Hepatocyte (in vitro differentiated cells): ENCODE data around the gene PDZK1. TPM values are rescaled to one million over a fixed set of nuclear protein-coding genes. Genes with fewer than 3 reads are reported as not detected.
"Not testable (repeated sequence)": the region's sequence is repeated elsewhere in the genome, so short reads cannot be mapped to it uniquely, and the experiment has no call there.

Source experiments
- DNase-seq: peaks from one replicate; pipeline ENCODE4 v3.0.0-alpha.2; 2016; ENCODE audit warnings: low spot score
- H2AFZ ChIP-seq: fragments of 200-600 bp; sonication (generic); 2 replicates; pipeline ENCODE4 v1.6.0; 2016; ENCODE audit warnings: antibody characterized with exemption, mild to moderate bottlenecking
- H3K27ac ChIP-seq: fragments of 200-600 bp; sonication (generic); 2 replicates; pipeline ENCODE4 v1.5.1; 2016; ENCODE audit warnings: mild to moderate bottlenecking
- H3K27me3 ChIP-seq: fragments of 200-600 bp; sonication (generic); 2 replicates; pipeline ENCODE4 v1.6.1; 2016
- H3K36me3 ChIP-seq: fragments of 200-600 bp; sonication (generic); replicated peaks from 2 replicates; pipeline ENCODE4 v1.5.1; 2016; ENCODE audit warnings: low read depth; ENCODE audit not compliant: insufficient read depth
- H3K4me1 ChIP-seq: fragments of 200-600 bp; sonication (generic); 2 replicates; pipeline ENCODE4 v1.5.1; 2016; ENCODE audit warnings: mild to moderate bottlenecking, moderate library complexity; ENCODE audit not compliant: insufficient read depth
- H3K4me2 ChIP-seq: fragments of 200-600 bp; sonication (generic); 2 replicates; pipeline ENCODE4 v1.6.0; 2016
- H3K4me3 ChIP-seq: fragments of 200-600 bp; sonication (generic); 2 replicates; pipeline ENCODE4 v1.5.1; 2016; ENCODE audit warnings: mild to moderate bottlenecking
- H3K79me2 ChIP-seq: fragments of 200-600 bp; sonication (generic); 2 replicates; pipeline ENCODE4 v1.6.0; 2017; ENCODE audit warnings: mild to moderate bottlenecking
- H3K9me2 ChIP-seq: fragments of 200-600 bp; sonication (generic); replicated peaks from 2 replicates; pipeline ENCODE4 v1.6.0; 2017; ENCODE audit warnings: mild to moderate bottlenecking; ENCODE audit not compliant: insufficient read depth
- H3K9me3 ChIP-seq: fragments of 200-600 bp; sonication (generic); 2 replicates; pipeline ENCODE4 v1.5.1; 2016; ENCODE audit warnings: low read depth, mild to moderate bottlenecking
- H4K20me1 ChIP-seq: fragments of 200-600 bp; sonication (generic); 2 replicates; pipeline ENCODE4 v1.6.0; 2016; ENCODE audit warnings: mild to moderate bottlenecking; ENCODE audit not compliant: insufficient read depth, poor library complexity, severe bottlenecking
- EZH2 ChIP-seq: fragments of 200-600 bp; sonication (generic); IDR thresholded peaks from 2 replicates; pipeline ENCODE4 v1.6.1; 2016; ENCODE audit warnings: antibody characterized with exemption, mild to moderate bottlenecking, borderline replicate concordance
- EZH2phosphoT487 ChIP-seq: fragments of 200-600 bp; sonication (generic); IDR thresholded peaks from one replicate; pipeline ENCODE4 v1.6.1; 2018; ENCODE audit warnings: antibody characterized with exemption, mild to moderate bottlenecking, low read depth, moderate library complexity; ENCODE audit not compliant: unreplicated experiment, severe bottlenecking
- WGBS: methylation state at CpG from one replicate; pipeline ENCODE4 v1.1.6; 2016; ENCODE audit warnings: low lambda C conversion rate; ENCODE audit errors: missing lambda C conversion rate; 5-methylcytosine and 5-hydroxymethylcytosine counted together
- polyA plus RNA-seq: library from polyadenylated mRNA; unstranded; fragments of >200 nt; fragmentation: Nextera tagmentation; extraction: Ambion mirVana; gene quantifications from 2 replicates; pipeline ENCODE4 v1.2.1, GENCODE V29; 2016
- total RNA-seq: library from RNA; depleted of rRNA; stranded (reverse); fragments of >200 nt; gene quantifications from 2 replicates; pipeline ENCODE4 v1.2.3, GENCODE V29; 2014
- TF ChIP-seq, protein P1 (sequence below): fragments of 200-600 bp; sonication (generic); IDR thresholded peaks from 2 replicates; pipeline ENCODE4 v1.5.1; 2016; ENCODE audit warnings: antibody characterized with exemption, mild to moderate bottlenecking; ENCODE audit not compliant: poor library complexity

The PDZK1 gene
- total and polyA plus RNA-seq, 2 experiments from 2014 or later, result 44.1 to 50.5 TPM

DNA sequence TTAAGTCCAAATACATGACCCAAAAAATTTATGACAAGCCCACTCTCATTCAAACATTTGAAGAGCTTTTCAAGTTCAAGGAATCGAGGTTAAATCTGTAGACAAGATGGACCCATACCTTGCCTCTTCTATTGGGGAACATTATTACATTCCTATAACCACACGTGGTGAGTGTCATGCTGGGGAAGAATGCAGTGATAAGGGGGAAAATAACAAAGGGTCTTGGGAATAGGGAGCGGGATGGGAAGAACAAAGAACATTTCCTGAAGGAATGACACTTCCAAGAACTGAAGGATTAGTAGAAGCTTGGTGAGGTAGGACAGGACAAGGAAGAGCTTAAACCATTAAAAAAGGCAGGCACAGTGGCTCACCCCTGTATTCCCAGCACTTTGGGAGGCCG lies 18.8 kb downstream of the PDZK1 start:
- H3K27ac ChIP-seq, result no peak overlapping the region
- no peak overlapping the region for H3K4me2 ChIP-seq
- no peaks in the 10 kb centered on the region for H3K9me3 ChIP-seq
- H2AFZ ChIP-seq, result no peak overlapping the region
- DNase-seq, result no peak
- 77% methylated on average over 4 of the region's 4 CpGs for WGBS
- no peaks in the 10 kb centered on the region for H3K36me3 ChIP-seq
- H3K27me3 ChIP-seq, result no peaks in the 10 kb centered on the region
- H3K4me3 ChIP-seq, result no peak overlapping the region
- peaks cover 5% of the 10 kb centered on the region for H3K4me1 ChIP-seq
- H3K9me2 ChIP-seq, result no peaks in the 10 kb centered on the region
- TF ChIP-seq, protein P1, sequence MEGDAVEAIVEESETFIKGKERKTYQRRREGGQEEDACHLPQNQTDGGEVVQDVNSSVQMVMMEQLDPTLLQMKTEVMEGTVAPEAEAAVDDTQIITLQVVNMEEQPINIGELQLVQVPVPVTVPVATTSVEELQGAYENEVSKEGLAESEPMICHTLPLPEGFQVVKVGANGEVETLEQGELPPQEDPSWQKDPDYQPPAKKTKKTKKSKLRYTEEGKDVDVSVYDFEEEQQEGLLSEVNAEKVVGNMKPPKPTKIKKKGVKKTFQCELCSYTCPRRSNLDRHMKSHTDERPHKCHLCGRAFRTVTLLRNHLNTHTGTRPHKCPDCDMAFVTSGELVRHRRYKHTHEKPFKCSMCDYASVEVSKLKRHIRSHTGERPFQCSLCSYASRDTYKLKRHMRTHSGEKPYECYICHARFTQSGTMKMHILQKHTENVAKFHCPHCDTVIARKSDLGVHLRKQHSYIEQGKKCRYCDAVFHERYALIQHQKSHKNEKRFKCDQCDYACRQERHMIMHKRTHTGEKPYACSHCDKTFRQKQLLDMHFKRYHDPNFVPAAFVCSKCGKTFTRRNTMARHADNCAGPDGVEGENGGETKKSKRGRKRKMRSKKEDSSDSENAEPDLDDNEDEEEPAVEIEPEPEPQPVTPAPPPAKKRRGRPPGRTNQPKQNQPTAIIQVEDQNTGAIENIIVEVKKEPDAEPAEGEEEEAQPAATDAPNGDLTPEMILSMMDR, result no peak
- TF ChIP-seq EZH2phosphoT487 (no peak), EZH2 (no peak)
- no peaks in the 10 kb centered on the region for H4K20me1 ChIP-seq
- no peaks in the 10 kb centered on the region for H3K79me2 ChIP-seq

DNA sequence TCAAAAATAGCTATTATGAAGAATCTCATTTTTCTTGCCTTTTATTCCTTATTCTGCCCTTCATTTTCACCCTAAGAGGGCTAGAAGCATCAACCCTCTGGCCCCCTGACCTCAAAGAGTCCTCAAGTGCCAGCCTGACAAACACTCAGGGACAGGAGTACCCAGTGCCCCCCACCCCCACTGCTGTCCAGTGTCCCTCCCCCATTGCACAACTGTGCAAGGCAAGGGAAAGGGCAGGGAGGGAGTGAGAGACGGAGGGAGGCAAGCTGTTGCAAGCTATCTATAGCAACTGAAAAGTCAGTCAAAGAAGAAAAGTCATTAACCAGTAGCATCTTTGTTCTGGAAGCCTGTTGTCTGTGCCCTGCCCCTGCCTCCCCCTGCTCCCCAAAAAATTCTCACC lies 21.1 kb downstream of the PDZK1 start:
- DNase-seq, H3K9me2 ChIP-seq: not testable (repeated sequence)
- no CpG with 5 or more reads among the region's 1 CpG for WGBS

DNA sequence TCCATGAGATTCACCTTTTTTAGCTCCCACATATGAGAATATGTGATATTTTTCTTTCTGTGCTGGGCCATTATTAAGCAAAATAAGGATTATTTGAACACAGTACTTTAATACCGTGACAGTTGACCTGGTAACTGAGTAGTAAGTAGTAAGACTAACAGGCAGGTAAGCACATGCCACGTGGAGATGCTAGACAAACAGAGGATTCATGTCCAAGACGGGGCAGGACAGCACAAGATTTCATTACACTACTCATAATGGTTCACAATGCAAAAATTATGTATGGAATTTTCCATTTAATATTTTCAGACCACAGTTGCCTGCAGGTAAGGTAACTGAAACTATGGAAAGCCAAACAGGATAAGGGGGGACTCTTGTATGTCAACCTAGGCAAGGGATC lies 22.3 kb downstream of the PDZK1 start:
- not testable (repeated sequence) for H2AFZ ChIP-seq, H3K4me1 ChIP-seq, H3K9me2 ChIP-seq, H3K4me2 ChIP-seq, H3K79me2 ChIP-seq, H4K20me1 ChIP-seq, H3K9me3 ChIP-seq, H3K36me3 ChIP-seq, H3K27me3 ChIP-seq, DNase-seq, H3K27ac ChIP-seq, H3K4me3 ChIP-seq
- WGBS, result 91% methylated on average over 2 of the region's 3 CpGs

More for the DNA sequence above, 21.1 kb downstream of the PDZK1 start:
- H3K27ac ChIP-seq, H3K79me2 ChIP-seq, H2AFZ ChIP-seq, H3K4me2 ChIP-seq, H3K4me3 ChIP-seq, H3K4me1 ChIP-seq, H4K20me1 ChIP-seq, H3K36me3 ChIP-seq, H3K27me3 ChIP-seq, H3K9me3 ChIP-seq: not testable (repeated sequence)

DNA sequence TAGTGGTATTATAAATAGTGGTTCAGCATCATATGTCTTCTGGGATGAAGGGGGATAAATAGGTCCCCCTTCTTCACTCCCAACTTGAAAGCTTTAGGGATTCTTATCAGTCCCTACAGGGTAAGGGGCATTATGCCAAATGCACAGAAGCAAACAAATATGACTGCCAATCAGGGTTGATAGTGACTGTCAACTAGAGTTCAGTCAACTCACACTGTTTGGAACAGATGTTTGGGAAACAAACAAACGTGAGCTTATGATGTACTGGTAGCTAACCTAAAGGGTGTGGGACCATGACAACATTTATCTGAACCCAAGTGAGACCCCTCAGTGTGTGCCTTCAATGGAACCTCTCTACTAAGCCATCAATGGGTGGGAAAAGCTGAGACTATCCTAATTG lies 34.0 kb downstream of the PDZK1 start:
- not testable (repeated sequence) for H3K79me2 ChIP-seq, H3K27ac ChIP-seq, DNase-seq, H3K4me1 ChIP-seq, H3K27me3 ChIP-seq, H3K9me3 ChIP-seq, H3K4me3 ChIP-seq, H3K36me3 ChIP-seq, H3K9me2 ChIP-seq, H4K20me1 ChIP-seq, H2AFZ ChIP-seq, H3K4me2 ChIP-seq
- WGBS, result no CpG with 5 or more reads among the region's 1 CpG

DNA sequence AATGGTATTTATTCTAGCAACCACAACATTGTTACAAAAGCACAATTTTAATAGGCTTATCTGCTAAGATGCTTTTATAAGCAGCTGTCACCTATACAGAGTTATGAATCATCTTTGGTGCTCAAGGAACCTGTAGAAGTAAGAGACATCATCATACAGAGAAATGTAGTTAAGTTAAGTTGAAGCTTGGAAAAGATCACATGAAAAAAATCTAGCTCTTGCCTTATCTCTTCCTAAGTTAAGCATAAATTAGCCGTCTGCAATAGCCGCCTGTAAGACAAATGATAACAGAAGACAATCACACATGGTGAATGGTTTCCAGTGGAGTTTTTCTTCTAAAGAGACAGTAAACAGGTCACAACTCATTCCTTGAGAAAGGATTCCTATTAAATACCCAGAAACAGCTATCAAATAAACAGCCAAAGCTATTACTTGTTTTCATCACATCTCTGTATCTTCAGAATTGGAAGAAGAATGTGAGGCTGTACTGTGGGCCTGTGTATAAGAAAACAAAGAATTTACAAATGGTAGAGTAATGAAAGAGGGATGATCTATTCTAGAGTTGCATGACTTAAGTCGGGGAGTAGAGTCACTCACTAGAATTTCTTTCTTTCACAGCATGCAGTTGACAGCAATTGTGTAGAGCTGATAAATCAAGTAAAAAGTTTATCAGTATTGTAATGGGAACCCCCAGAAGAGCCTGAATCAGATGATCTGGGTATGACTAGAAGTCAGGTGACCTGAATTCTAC lies 36.0 kb downstream of the PDZK1 start:
- WGBS, result 62% methylated on average over 2 of the region's 3 CpGs
- not testable (repeated sequence) for H3K36me3 ChIP-seq, H4K20me1 ChIP-seq, H3K9me3 ChIP-seq, H3K27me3 ChIP-seq, H3K79me2 ChIP-seq, H3K9me2 ChIP-seq, H3K4me3 ChIP-seq, H3K4me2 ChIP-seq, H3K27ac ChIP-seq, H2AFZ ChIP-seq, DNase-seq, H3K4me1 ChIP-seq

DNA sequence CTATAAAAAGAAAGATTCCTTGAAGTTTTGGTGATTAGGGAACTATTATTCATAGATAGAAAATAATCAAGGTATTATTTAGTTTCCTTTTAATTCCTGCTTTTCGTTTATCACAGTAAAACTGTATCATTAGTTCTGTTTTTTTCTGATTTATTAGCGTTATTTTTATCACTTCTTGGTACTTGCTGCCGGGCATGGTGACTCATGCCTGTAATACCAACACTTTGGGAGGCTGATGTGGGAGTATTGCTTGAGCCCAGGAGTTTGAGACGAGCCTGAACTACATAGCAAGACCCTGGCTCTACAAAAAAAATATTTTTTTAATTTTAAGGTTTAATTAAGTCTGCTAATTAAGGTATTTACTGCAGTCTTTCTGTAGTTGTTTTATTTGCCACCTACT lies 42.2 kb downstream of the PDZK1 start:
- H3K4me2 ChIP-seq, H3K36me3 ChIP-seq, H3K79me2 ChIP-seq, H2AFZ ChIP-seq, H3K4me1 ChIP-seq, H3K4me3 ChIP-seq, H4K20me1 ChIP-seq, DNase-seq, H3K9me3 ChIP-seq, H3K27me3 ChIP-seq, H3K9me2 ChIP-seq, H3K27ac ChIP-seq: not testable (repeated sequence)
- WGBS, result 82% methylated on average over 4 of the region's 4 CpGs

DNA sequence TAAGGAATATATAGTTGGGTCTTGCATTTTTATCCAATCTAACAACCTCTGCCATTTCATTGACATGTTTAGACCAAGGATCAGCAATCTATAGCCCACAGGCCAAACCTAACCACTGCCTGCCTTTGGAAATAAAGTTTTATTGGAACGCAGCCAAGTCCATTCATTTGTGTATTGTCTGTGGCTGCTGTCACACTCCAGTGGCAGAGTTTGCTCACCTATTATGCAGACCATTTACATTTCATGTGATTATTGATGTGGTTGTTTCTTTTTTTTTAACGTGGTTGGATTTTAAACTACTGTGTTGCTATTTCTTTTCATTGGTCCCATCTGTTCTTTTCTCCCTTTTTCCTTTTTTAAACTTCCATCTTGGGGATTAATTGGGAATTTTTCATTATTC lies 44.7 kb downstream of the PDZK1 start:
- not testable (repeated sequence) for H4K20me1 ChIP-seq, H3K9me3 ChIP-seq, H3K4me2 ChIP-seq, H2AFZ ChIP-seq, DNase-seq, H3K4me1 ChIP-seq, H3K36me3 ChIP-seq, H3K4me3 ChIP-seq, H3K27me3 ChIP-seq, H3K27ac ChIP-seq, H3K79me2 ChIP-seq, H3K9me2 ChIP-seq
- WGBS, result 89% methylated on average over 2 of the region's 2 CpGs

DNA sequence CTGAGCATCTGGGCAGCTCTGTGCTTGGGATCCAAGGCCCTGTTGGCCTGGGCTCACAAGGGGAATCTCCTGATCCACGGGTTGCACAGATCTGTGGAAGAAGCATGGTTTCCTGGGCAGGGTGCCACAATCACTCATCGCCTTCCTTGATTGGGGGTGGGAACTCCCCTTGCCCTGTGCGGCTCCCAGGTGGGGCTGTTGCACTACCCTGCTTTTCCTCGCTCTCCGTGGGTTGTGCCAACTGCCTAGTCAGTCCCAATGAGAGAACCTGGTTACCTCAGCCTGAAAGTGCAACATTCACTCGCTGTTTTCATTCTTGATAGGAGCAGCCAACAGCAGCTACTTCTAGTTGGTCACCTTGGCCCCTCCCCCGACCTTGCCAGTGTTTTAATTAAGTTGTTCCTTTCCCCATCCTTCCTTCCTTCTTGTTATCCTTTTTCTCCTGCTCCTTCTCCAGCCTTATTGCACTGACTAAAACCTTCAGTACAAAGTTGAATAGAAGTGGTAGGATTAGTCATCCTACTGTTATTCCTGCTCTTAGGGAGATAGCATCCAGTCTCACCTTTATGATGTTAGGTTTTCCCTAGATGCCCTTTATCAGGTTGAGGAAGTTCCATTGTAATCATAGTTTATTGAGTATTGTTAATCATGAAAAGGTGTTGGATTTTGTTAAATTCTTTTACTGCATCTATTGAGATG lies 50.8 kb downstream of the PDZK1 start:
- not testable (repeated sequence) for H3K36me3 ChIP-seq, H3K9me3 ChIP-seq, H3K9me2 ChIP-seq, H2AFZ ChIP-seq, H3K27ac ChIP-seq, H3K4me3 ChIP-seq, H3K27me3 ChIP-seq, H3K4me1 ChIP-seq, H3K79me2 ChIP-seq, H3K4me2 ChIP-seq, H4K20me1 ChIP-seq
- WGBS, result 88% methylated on average over 2 of the region's 7 CpGs
- DNase-seq, result peak; percentile 8
